G401 (cell line): ENCODE results near the gene KLHL35. TPM values are rescaled to one million over a fixed set of nuclear protein-coding genes. Genes with fewer than 3 reads are reported as not detected.
A peak's percentile ranks its signal among the peaks of the same experiment; 100 is the strongest.

Experiments
- DNase-seq: peaks from one replicate; pipeline ENCODE4 v3.0.0-alpha.2; 2015; ENCODE audit warnings: low spot score
- in situ Hi-C: cut with HindIII; loops from 2 replicates; pipeline ENCODE4 v1.10.0; 2016; ENCODE audit warnings: low sequenced_read_pairs, mixed read lengths
- total RNA-seq: library from RNA; depleted of rRNA; stranded (reverse); fragments of >200 nt; shearing (Covaris generic); gene quantifications from 2 replicates; pipeline ENCODE4 v1.2.3, GENCODE V29; 2014; rRNA removed

KLHL35 gene
- total RNA-seq: not detected in 2 replicates

GRCh38 chr11:75432911-75433321 is at the start of gene KLHL35:
KLHL35 (minus strand) TSS chr11:75433203; CDS start chr11:75430629, 2,574 bp downstream.
- DNase-seq: no peak
- in situ Hi-C loops: no loop called here

DNA sequence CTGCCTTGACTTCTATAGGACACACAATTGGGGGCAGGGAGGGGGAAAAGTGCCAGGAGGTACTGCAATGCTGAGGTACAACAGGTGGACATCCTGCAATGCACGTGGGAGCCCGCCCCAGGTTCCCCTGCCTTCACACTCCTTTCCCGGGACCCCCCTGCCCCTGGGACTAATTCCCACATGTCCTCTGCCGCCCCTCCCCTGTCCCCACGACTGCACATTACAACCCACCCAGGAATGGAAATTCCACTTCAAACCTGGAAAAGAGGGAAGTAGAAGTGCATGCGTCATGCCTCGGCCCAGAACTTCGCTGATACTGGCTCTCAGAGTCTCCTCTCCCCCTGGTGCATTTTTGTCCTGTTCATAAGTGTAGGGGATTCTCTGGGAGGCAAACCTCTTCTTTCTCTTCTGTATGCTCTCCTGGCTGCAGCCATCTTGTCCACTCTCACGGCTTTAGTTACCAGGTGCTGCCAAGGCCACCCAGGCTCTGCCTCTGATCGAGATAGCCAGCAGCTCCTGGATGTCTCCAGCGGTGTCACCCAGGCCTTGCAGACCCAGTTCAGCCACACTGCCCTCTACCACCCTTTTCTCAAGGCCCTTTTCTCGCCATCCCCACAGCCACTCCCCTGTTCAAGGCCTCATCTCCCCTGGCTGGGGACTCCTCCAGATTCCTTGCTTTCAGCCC is 49.1 kb upstream of the KLHL35 start:
- in situ Hi-C loops: no loop called here
- DNase-seq: no peak

- no peak for DNase-seq
- in situ Hi-C loops: no loop called here
These were observed 48.4 kb upstream of the KLHL35 start for GRCh38 chr11:75481223-75481921.

GRCh38 chr11:75480185-75481175 is 47.5 kb upstream of the KLHL35 start:
- peak; percentile 71 for DNase-seq
- in situ Hi-C loops: no loop called here

DNA sequence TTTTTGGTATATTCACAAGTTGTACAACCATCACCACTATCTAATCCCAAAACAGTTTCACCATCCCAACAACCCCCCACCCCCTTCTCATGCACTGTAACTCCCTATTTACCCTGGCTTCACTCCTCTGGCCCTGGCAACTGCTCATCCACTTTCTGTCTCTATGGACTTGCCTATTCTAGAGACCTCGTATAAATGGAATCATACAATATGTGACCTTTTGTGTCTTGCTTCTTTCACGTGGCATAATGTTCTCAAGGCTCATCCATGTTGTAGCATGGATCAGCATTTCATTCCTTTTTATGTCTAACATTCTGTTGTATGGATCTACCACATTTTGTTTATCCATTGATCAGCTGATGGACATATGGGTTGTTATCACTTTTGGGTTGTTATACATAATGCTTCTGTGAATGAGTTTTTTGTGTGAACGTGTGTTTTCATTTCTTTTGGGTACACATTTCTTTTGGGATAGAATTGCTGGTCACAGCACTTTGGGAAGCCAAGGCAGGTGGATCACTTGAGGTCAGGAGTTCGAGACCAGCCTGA is 46.7 kb upstream of the KLHL35 start:
- in situ Hi-C loops: loop anchor here (5.0 kb wide), 1 partner anchor 43 kb away; no protein-coding TSS in a partner anchor
- DNase-seq: no peak

DNA sequence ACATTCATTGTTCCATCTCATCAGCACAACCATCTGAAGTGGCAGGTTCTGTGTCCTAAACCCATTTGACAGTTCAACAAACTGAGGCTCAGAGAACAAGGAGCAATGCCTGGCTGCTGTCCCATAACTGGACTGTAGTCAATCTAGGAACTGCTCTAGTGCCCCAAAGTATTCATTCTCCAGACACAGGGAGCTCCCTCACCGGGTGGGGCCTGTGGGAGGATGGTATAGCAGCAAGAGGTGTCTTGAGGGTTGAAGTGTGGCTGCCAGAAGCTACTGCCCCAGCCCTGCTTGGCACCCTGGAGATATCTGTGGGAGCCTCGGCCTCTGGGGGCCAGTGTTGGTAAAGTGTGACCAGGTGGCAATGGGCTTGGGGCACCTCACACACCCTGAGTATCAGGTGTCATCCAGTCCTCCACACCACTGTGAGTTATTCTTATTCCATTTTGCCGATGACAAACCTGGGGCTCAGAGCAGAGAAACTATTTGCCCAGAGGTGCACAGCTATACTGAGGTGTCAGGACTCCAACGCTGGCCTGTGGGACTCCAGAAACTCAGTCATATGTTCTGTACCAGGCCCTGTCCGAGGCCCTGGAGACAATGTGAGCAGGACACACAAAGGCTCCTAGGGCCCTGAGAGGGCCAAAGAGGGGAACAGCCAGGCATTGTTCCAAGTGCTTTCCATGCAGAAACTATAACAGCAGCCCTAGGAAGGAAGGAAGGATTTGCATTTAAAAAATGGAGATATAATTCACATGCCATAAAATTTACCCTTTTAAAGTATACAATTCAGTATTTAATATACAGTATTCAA is 46.0 kb upstream of the KLHL35 start:
- no peak for DNase-seq
- in situ Hi-C loops: loop anchor here (5.0 kb wide), 1 partner anchor 43 kb away; no protein-coding TSS in a partner anchor

DNA sequence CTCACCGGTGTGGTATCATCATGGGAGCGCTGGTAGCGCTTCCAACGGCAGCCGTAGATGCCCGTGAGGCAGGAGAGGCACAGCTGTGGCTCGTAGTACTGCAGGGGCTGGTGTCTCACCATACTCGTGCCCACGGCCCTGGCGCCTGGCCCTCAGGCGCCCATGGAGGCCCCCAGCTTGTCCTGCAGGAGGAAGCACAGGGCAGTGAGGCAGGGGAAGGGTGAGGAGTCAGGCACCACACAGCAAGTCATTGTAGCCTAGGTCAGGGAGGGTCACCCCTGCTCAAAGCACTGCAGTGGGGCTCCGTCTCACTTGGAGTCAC is 44.6 kb upstream of the KLHL35 start:
- DNase-seq: no peak
- in situ Hi-C loops: loop anchor here (5.0 kb wide), 1 partner anchor 45 kb away; no protein-coding TSS in a partner anchor

DNA sequence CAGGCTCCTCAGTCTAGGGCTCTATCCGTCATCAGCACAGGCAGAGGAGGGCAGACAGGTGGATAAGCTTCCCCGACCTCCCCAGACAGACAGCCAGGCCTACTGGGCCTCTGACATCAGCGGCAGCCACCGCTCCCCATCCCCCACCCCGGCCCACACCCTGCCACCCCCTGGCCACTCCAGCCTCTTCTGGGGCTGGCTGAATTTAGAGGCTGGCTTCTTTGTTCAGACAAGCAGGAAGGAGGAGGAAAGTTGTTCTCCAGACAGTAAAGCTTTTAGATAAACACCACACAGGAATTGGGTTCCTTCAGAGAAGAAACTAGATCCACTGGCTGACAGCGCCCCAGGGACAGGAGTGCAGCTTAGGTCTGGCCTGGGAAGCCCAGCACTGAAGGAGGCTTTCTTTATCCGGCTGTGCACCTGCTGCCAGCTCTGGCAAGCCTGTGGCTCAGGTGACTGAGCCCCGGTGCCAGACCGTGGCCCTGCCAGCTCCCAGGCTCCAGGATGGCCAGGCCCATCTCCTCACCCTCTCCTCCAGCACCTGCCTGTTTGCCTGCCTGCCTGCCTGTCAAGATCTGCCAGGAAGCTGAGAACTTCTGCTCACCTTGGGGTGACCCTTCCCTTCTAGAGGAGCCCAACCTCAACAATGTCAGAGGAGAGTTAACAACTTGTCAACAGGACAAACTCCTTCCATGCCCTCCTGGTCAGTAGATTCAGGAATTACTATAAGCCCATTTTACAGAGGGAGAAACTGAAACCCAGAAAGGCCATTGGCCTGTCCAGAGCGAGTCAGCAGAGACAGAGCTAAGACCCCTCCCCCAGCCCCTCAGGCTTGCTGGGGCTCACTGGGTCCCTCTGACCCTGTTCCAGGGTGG is 44.0 kb upstream of the KLHL35 start:
- DNase-seq: peak; percentile 96
- in situ Hi-C loops: loop anchor here (5.0 kb wide), 1 partner anchor 45 kb away; no protein-coding TSS in a partner anchor

DNA sequence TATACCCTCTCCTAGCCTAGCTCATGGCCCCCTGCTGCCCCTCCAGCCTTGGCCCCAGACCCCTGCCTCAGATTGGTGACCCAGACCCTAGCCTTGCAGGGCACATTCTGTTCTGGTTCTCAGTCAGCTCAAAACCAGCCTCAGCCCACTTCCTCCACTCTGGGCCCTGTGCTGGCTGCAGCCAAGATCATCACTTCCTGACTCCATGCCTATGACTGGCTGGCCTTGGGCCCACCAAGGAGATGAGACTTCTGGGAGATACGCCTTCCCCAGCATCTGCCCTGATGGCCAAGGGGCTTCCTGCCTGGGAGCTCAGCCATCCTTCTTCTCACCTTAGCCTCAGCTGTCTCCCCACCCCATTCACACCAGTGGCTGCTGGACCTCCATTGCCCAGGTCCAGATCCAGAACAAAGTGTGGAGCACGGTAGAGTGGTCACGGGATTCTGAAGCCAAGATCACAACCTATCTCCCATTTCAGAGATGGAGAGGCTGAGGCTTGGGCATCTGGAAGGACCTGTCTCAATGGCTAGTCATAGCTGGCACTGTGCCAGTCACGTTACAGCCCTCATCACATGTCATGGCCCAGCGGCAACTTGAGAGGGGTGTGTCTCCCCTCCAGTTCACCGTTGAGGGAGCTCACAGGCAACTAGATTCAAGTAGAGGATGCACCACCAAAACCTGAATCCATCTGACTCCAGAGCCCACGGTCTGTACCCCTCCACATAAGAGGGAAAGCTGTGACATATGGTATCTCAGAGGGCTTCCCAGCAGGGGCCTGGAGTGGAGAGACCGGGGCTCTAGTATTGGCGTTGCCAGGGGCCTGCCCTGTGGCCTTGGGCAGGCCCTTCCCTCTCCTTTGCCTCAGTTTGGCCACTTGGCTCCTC is 43.0 kb upstream of the KLHL35 start:
- in situ Hi-C loops: loop anchor here (5.0 kb wide), 1 partner anchor 46 kb away; no protein-coding TSS in a partner anchor

GRCh38 chr11:75474878-75475766 is 42.1 kb upstream of the KLHL35 start:
- in situ Hi-C loops: loop anchor here (5.0 kb wide), 1 partner anchor 47 kb away; no protein-coding TSS in a partner anchor
- DNase-seq: no peak

More for the DNA sequence above, 43.0 kb upstream of the KLHL35 start:
- DNase-seq: peak; percentile 58

- in situ Hi-C loops: no loop called here
- no peak for DNase-seq
These were observed 41.2 kb upstream of the KLHL35 start for GRCh38 chr11:75474240-75474639.

DNA sequence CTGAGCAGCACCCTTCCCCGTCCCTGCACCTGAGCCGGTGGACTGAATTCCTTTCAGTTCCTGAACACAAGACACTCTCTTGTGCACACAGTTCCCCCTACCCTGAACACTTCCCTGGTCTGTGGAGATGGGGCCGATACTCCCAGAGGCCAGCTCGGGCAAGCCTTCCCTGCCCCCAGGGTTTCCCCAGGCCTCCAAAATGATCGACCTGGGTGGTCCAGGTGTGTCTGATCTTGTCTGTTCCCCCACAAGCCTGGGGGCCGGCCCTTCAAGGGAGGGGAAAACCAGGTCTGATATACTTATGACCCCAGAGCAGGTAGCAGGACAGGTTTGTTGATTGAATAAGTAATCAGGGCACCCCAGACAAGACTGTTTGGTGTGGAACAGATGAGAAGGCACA is 40.7 kb upstream of the KLHL35 start:
- no peak for DNase-seq
- in situ Hi-C loops: no loop called here

DNA sequence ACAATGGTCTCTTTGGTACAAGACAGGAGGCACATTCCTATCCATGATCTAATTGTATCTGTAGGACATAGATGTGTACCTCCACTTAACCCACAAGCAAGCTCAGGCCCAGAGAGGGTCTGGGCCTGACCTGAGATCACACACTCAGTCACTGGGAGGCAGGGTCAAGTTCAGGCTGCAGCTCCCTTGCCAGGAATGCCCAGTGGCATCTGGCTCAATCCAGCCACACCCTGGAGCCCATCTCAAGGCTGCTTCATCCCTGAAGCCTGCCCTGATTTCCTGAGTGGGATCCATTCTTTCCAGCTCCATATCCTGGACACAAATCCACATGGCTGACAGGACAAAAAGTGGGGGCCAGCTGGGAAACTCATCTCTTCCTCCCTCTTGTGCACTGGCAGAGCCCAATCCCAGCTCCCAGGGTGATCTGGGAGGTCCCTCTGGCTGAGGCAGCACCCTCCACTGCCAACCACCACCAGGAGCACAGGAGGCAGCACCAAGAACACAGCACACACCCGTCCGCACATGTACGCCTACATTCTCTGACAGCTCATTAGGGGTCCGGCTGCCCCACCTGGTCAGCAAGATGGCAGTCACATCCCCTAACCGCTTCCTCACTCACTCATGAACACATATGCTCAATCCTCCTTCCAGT is 39.2 kb upstream of the KLHL35 start:
- in situ Hi-C loops: no loop called here
- DNase-seq: no peak

DNA sequence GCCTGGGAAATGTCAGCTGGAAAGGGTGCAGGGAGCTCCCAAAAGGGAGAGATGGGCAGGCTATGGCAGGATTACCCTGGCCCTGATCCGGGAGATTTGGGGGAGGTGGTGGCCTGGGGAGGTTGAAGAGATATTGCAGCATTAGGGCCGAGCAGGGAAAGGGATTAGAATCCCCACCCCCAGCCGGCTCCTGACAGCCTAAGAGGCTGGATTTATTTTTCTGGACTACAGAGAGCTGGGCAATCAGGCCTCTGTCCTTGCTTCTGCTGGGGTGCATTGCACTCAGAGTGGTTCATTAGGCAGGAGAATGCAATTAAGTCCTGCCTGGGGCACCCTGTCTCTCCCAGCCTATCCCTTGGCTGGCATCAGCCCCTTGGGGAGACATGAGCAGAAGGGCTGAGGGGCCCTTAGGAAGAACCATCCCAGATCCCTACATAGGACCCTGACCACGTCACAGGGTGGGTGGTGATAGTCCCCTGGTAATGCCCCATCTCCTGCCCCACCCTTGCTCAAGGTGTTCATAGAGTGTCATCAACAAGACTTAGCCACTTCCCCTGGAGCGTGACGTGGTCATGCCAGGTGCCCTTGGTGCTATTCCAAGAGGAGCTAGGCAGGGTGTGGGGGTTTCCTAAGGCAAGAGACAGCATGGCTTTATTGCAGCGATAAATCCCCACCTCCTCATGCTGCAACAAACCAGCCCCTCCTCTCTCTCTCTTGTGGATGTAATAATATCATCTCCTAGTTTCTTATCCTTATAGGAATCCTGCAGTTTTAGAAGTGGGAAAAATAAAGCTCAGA is 38.4 kb upstream of the KLHL35 start:
- no peak for DNase-seq
- in situ Hi-C loops: no loop called here
